PC-3 (cell line): ENCODE measurements around the gene MRC1. TPM values are rescaled to one million over a fixed set of nuclear protein-coding genes. Genes with fewer than 3 reads are reported as not detected.

Experiments
- ATAC-seq: fragments of 200-7000 bp; cut with Tn5 transposase; 2 replicates; pipeline ENCODE4 v1.9.1; 2020; ENCODE audit warnings: mild to moderate bottlenecking, moderate library complexity
- BruUV-seq: library from RNA; stranded (reverse); fragments of 400-500 nt; replicated peaks from 2 replicates; lab custom pipeline; 2021; lab: Mats Ljungman, UMichigan
- CTCF ChIA-PET: fragments of 300-600 bp; sonication (Branson Sonifier 250); formaldehyde crosslinking; loops from one replicate; lab custom pipeline; 2022; ENCODE audit warnings: antibody characterized with exemption; lab: Charles Lee
- POLR2A ChIA-PET: fragments of 300-600 bp; sonication (Branson Sonifier 250); formaldehyde crosslinking; loops from one replicate; lab custom pipeline; 2022; ENCODE audit warnings: antibody characterized with exemption; ENCODE audit not compliant: unreplicated experiment; lab: Charles Lee
- DNase-seq: peaks from one replicate; pipeline ENCODE4 v3.0.0-alpha.2; 2015
- H2AFZ ChIP-seq: fragments of 300-600 bp; sonication (generic); 2 replicates; pipeline ENCODE4 v1.6.0; 2016; ENCODE audit warnings: antibody characterized with exemption, low read length
- H3F3A ChIP-seq: fragments of 300-600 bp; sonication (generic); one replicate; pipeline ENCODE4 v1.6.0; 2017; ENCODE audit warnings: antibody characterized with exemption, low read length, control low read depth, mild to moderate bottlenecking; ENCODE audit not compliant: unreplicated experiment
- H3K27ac ChIP-seq: fragments of 300-600 bp; sonication (generic); 2 replicates; pipeline ENCODE4 v1.5.1; 2016; ENCODE audit warnings: mild to moderate bottlenecking, low read length
- H3K27me3 ChIP-seq: fragments of 300-600 bp; sonication (generic); 2 replicates; pipeline ENCODE4 v1.6.1; 2016; ENCODE audit warnings: low read length, mixed read lengths
- H3K36me3 ChIP-seq: fragments of 300-600 bp; sonication (generic); 2 replicates; pipeline ENCODE4 v1.6.1; 2016; ENCODE audit warnings: low read depth, mixed run types, low read length, mixed read lengths
- H3K4me1 ChIP-seq: fragments of 300-600 bp; sonication (generic); 2 replicates; pipeline ENCODE4 v1.5.1; 2016; ENCODE audit warnings: low read length; ENCODE audit not compliant: insufficient read depth
- H3K4me2 ChIP-seq: fragments of 300-600 bp; sonication (generic); 2 replicates; pipeline ENCODE4 v1.6.0; 2016; ENCODE audit warnings: low read length
- H3K4me3 ChIP-seq: fragments of 300-600 bp; sonication (generic); 2 replicates; pipeline ENCODE4 v1.5.1; 2016; ENCODE audit warnings: mild to moderate bottlenecking, low read length, mixed read lengths
- H3K79me2 ChIP-seq: fragments of 300-600 bp; sonication (generic); 2 replicates; pipeline ENCODE4 v1.6.1; 2017; ENCODE audit warnings: low read length, mixed read lengths
- H3K9ac ChIP-seq: fragments of 300-600 bp; sonication (generic); 2 replicates; pipeline ENCODE4 v1.6.0; 2016; ENCODE audit warnings: mild to moderate bottlenecking, low read length
- H3K9me2 ChIP-seq: fragments of 300-600 bp; sonication (generic); replicated peaks from 2 replicates; pipeline ENCODE4 v1.6.1; 2016; ENCODE audit warnings: mixed run types, low read length, mixed read lengths
- H3K9me3 ChIP-seq: fragments of 300-600 bp; sonication (generic); 2 replicates; pipeline ENCODE4 v1.6.1; 2016; ENCODE audit warnings: low read length, mixed read lengths
- H4K20me1 ChIP-seq: fragments of 300-600 bp; sonication (generic); 2 replicates; pipeline ENCODE4 v1.6.1; 2016; ENCODE audit warnings: low read length, mixed read lengths
- EZH2 ChIP-seq: fragments of 300-600 bp; sonication (generic); IDR thresholded peaks from one replicate; pipeline ENCODE4 v1.6.1; 2017; ENCODE audit warnings: antibody characterized with exemption, mild to moderate bottlenecking, low read length; ENCODE audit not compliant: unreplicated experiment
- EZH2phosphoT487 ChIP-seq: fragments of 300-600 bp; sonication (generic); IDR thresholded peaks from 2 replicates; pipeline ENCODE4 v1.6.1; 2018; ENCODE audit warnings: mild to moderate bottlenecking, antibody characterized with exemption, low read length, borderline replicate concordance
- intact Hi-C: fragments of 100-400 bp; cut with micrococcal nuclease; formaldehyde crosslinking; loops from 2 replicates; pipeline ENCODE4 v1.9.0; 2023
- total RNA-seq: library from RNA; depleted of rRNA; stranded (reverse); fragments of >200 nt; gene quantifications from 2 replicates; pipeline ENCODE4 v1.2.3, GENCODE V29; 2014
- TF ChIP-seq, protein P1 (sequence below): fragments of 300-600 bp; sonication (generic); conservative IDR thresholded peaks from 2 replicates; pipeline ENCODE4 v1.5.1; 2017; ENCODE audit warnings: antibody characterized with exemption, low read depth, mild to moderate bottlenecking, low read length

The MRC1 gene
- total RNA-seq, 1 experiment from 2014 or later = not detected

DNA sequence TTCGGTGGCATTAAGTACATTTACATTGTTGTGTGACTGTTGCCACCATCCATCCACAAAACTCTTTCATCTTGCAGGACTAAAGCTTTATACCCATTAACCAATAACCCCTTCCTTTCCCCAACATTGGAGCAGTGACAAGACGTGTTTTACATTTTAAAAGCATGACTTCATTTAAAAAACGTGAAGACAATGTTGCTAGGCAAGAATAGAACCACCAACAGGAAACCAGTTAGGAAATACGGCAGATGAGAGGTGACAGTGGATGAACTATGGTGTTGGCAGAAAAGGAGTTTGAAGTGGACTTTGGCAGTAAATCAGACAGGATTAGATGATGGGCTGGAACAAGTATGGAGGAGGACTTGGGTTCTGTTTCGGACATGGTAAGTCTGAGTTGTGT is 40.2 kb upstream of the MRC1 start:
- Histone ChIP-seq H3K27ac (no peak overlapping the region), H3K9me3 (no peaks in the 10 kb centered on the region), H3F3A (no peaks in the 10 kb centered on the region), H3K27me3 (no peaks in the 10 kb centered on the region), H3K9me2 (no peaks in the 10 kb centered on the region), H3K9ac (no peak overlapping the region), H3K36me3 (no peaks in the 10 kb centered on the region), H4K20me1 (no peaks in the 10 kb centered on the region), H2AFZ (no peak overlapping the region), H3K4me3 (no peak overlapping the region), H3K79me2 (no peaks in the 10 kb centered on the region), H3K4me2 (no peak overlapping the region), H3K4me1 (no peaks in the 10 kb centered on the region)
- no peak for ATAC-seq
- no peak for TF ChIP-seq EZH2phosphoT487
- TF ChIP-seq, protein P1, sequence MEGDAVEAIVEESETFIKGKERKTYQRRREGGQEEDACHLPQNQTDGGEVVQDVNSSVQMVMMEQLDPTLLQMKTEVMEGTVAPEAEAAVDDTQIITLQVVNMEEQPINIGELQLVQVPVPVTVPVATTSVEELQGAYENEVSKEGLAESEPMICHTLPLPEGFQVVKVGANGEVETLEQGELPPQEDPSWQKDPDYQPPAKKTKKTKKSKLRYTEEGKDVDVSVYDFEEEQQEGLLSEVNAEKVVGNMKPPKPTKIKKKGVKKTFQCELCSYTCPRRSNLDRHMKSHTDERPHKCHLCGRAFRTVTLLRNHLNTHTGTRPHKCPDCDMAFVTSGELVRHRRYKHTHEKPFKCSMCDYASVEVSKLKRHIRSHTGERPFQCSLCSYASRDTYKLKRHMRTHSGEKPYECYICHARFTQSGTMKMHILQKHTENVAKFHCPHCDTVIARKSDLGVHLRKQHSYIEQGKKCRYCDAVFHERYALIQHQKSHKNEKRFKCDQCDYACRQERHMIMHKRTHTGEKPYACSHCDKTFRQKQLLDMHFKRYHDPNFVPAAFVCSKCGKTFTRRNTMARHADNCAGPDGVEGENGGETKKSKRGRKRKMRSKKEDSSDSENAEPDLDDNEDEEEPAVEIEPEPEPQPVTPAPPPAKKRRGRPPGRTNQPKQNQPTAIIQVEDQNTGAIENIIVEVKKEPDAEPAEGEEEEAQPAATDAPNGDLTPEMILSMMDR = no peak
- no peak for TF ChIP-seq EZH2
- ChIA-PET POLR2A (no interaction called here), CTCF (no interaction called here)
- intact Hi-C loops = no loop called here
- DNase-seq = no peak
- BruUV-seq = no TSS peak

- no peak for ATAC-seq
- H2AFZ ChIP-seq = no peak overlapping the region
- no peak for DNase-seq
- H3K27me3 ChIP-seq = no peaks in the 10 kb centered on the region
- ChIA-PET CTCF (no interaction called here), POLR2A (no interaction called here)
- BruUV-seq = no TSS peak
- H3K36me3 ChIP-seq = no peaks in the 10 kb centered on the region
- H3K4me1 ChIP-seq = no peaks in the 10 kb centered on the region
- no peak overlapping the region for H3K4me3 ChIP-seq
- intact Hi-C loops = no loop called here
- H4K20me1 ChIP-seq = no peaks in the 10 kb centered on the region
- no peak overlapping the region for H3K9ac ChIP-seq
- H3F3A ChIP-seq = no peaks in the 10 kb centered on the region
- no peaks in the 10 kb centered on the region for H3K9me3 ChIP-seq
- H3K27ac ChIP-seq = no peak overlapping the region
- H3K79me2 ChIP-seq = no peaks in the 10 kb centered on the region
- no peak overlapping the region for H3K4me2 ChIP-seq
- H3K9me2 ChIP-seq = no peaks in the 10 kb centered on the region
- TF ChIP-seq EZH2 = no peak
- TF ChIP-seq, protein P1 = no peak
- no peak for TF ChIP-seq EZH2phosphoT487
These were observed 38.1 kb upstream of the MRC1 start for GRCh38 chr10:17771017-17771416.

DNA sequence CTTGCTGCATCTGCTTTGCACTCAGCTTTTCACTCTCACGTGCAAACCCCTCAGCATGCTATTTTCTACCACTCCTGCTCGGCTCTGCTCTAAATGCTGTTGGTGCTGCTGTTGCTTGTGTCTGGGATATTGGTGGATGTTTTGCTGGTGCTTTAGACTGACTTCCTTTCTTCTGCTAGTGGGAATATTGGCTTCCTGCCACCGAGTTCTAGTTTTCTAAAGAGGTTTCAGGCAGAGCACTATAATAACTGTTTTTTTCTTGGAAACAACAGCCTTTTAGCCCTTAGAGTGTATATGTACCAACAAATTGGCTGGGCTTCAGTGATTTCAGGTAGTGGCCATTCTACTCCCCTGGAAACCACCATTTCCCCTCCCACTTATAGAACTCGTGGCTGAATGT is 29.4 kb upstream of the MRC1 start:
- Histone ChIP-seq H3K27me3 (no peaks in the 10 kb centered on the region), H3K9me3 (no peaks in the 10 kb centered on the region), H2AFZ (no peak overlapping the region), H3K9ac (no peak overlapping the region), H3K4me2 (no peak overlapping the region), H3K36me3 (no peaks in the 10 kb centered on the region), H3K79me2 (no peaks in the 10 kb centered on the region), H3K4me3 (no peak overlapping the region), H3F3A (no peaks in the 10 kb centered on the region), H3K9me2 (no peaks in the 10 kb centered on the region), H3K4me1 (peaks cover 26% of the 10 kb centered on the region), H3K27ac (no peak overlapping the region), H4K20me1 (no peaks in the 10 kb centered on the region)
- no peak for TF ChIP-seq EZH2
- TF ChIP-seq, protein P1 = no peak
- no peak for TF ChIP-seq EZH2phosphoT487
- POLR2A ChIA-PET = no interaction called here
- CTCF ChIA-PET = no interaction called here
- no TSS peak for BruUV-seq
- no peak for DNase-seq
- intact Hi-C loops = loop anchor here (5.0 kb wide), 1 partner anchor 58 kb away; no protein-coding TSS in a partner anchor
- no peak for ATAC-seq
